ENCODE data around the gene FBXO34. TPM values are rescaled to one million over a fixed set of nuclear protein-coding genes. Genes with fewer than 3 reads are reported as not detected.

FBXO34 gene
- total RNA-seq, 4 donors from 2014 or later = 33.3 to 43.1 (median 34.5) TPM

DNA sequence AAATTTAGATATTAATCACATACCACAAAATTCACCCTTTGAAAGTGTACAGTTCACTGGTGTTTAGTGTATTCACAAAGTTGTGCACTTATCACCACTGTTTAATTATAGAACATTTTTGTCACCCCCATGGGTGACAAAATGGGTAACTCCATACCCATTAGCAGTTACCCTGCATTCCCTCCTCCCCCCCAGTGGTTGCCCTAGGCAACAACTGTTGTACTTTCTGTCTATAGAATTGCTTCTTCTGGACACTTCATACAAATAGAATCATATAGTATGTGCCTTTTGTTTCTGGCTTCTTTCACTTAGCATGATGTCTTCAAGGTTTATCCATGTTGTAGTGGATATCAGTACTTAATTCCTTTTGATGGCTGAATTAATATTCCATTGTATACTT lies 52.7 kb downstream of the FBXO34 start:
- H3K4me3 ChIP-seq = no peak overlapping the region
- intact Hi-C loops (cut with DNase I) = no loop called here
- H3K27ac ChIP-seq = no peak overlapping the region
- H3K9me3 ChIP-seq = no peaks in the 10 kb centered on the region
- no peak for DNase-seq
- H3K4me1 ChIP-seq = peaks cover 0 to 8% (median 0%) of the 10 kb centered on the region in 3 donors
- peaks cover 0 to 10% (median 0%) of the 10 kb centered on the region in 3 donors for H3K36me3 ChIP-seq
- TF ChIP-seq POLR2A (IDR thresholded peaks at IDR 0.05) = no peak
- TF ChIP-seq, protein P1, sequence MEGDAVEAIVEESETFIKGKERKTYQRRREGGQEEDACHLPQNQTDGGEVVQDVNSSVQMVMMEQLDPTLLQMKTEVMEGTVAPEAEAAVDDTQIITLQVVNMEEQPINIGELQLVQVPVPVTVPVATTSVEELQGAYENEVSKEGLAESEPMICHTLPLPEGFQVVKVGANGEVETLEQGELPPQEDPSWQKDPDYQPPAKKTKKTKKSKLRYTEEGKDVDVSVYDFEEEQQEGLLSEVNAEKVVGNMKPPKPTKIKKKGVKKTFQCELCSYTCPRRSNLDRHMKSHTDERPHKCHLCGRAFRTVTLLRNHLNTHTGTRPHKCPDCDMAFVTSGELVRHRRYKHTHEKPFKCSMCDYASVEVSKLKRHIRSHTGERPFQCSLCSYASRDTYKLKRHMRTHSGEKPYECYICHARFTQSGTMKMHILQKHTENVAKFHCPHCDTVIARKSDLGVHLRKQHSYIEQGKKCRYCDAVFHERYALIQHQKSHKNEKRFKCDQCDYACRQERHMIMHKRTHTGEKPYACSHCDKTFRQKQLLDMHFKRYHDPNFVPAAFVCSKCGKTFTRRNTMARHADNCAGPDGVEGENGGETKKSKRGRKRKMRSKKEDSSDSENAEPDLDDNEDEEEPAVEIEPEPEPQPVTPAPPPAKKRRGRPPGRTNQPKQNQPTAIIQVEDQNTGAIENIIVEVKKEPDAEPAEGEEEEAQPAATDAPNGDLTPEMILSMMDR (IDR thresholded peaks at IDR 0.05) = no peak
- H3K27me3 ChIP-seq = no peaks in the 10 kb centered on the region

- intact Hi-C loops (cut with DNase I) = no loop called here
- Histone ChIP-seq H3K4me1 (peaks cover 0 to 15% (median 0%) of the 10 kb centered on the region in 3 donors), H3K27me3 (no peaks in the 10 kb centered on the region), H3K36me3 (peaks cover 0 to 8% (median 0%) of the 10 kb centered on the region in 3 donors), H3K4me3 (no peak overlapping the region), H3K9me3 (no peaks in the 10 kb centered on the region), H3K27ac (no peak overlapping the region)
- DNase-seq = no peak
- WGBS, 2 donors = 88 to 91% methylated on average over 2 of the region's 2 CpGs
- TF ChIP-seq POLR2A (IDR thresholded peaks at IDR 0.05) = no peak
- TF ChIP-seq, protein P1 (IDR thresholded peaks at IDR 0.05) = no peak
These were observed 53.6 kb downstream of the FBXO34 start for GRCh38 chr14:55324812-55325211.

DNA sequence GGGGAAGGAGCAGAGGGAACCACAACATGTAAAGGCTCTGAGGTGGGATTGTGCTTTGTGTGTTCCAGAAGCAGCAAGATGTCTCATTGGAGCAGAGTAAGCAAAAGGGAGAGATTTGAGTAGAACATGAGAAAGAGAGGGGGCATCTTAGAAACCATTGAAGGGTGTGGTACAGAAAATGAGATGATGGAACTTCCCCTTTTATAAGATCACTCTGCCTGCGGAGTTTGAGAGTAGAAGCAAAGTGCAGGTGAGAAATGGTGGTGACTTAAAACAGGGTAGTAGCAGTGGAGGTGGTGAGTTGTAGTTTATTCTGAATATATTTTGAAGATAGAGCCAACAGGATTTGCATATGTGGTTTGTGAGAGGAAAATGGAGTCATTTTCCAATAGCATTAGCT lies 56.0 kb downstream of the FBXO34 start:
- DNase-seq = no peak
- 61 to 81% methylated on average over 1 of the region's 1 CpG for whole genome bisulfite sequencing, 2 donors
- intact Hi-C loops (cut with DNase I) = no loop called here
- H3K4me1 ChIP-seq = peaks cover 0 to 25% (median 9%) of the 10 kb centered on the region in 3 donors
- no peak for TF ChIP-seq POLR2A (IDR thresholded peaks at IDR 0.05)
- TF ChIP-seq, protein P1 (IDR thresholded peaks at IDR 0.05) = no peak
- no peaks in the 10 kb centered on the region for H3K27me3 ChIP-seq
- H3K36me3 ChIP-seq = no peaks in the 10 kb centered on the region
- H3K9me3 ChIP-seq = no peaks in the 10 kb centered on the region
- H3K4me3 ChIP-seq = no peak overlapping the region
- H3K27ac ChIP-seq = no peak overlapping the region

- Histone ChIP-seq H3K4me1 (peaks cover 0 to 36% (median 17%) of the 10 kb centered on the region in 3 donors), H3K36me3 (no peaks in the 10 kb centered on the region), H3K9me3 (no peaks in the 10 kb centered on the region), H3K27me3 (no peaks in the 10 kb centered on the region), H3K4me3 (no peak overlapping the region), H3K27ac (no peak overlapping the region)
- WGBS, 2 donors = 63 to 76% methylated on average over 3 of the region's 3 CpGs
- intact Hi-C loops (cut with DNase I) = no loop called here
- no peak for DNase-seq
- TF ChIP-seq, protein P1 (IDR thresholded peaks at IDR 0.05) = no peak
- TF ChIP-seq POLR2A (IDR thresholded peaks at IDR 0.05) = no peak
These were observed 57.1 kb downstream of the FBXO34 start for GRCh38 chr14:55328317-55328716.

DNA sequence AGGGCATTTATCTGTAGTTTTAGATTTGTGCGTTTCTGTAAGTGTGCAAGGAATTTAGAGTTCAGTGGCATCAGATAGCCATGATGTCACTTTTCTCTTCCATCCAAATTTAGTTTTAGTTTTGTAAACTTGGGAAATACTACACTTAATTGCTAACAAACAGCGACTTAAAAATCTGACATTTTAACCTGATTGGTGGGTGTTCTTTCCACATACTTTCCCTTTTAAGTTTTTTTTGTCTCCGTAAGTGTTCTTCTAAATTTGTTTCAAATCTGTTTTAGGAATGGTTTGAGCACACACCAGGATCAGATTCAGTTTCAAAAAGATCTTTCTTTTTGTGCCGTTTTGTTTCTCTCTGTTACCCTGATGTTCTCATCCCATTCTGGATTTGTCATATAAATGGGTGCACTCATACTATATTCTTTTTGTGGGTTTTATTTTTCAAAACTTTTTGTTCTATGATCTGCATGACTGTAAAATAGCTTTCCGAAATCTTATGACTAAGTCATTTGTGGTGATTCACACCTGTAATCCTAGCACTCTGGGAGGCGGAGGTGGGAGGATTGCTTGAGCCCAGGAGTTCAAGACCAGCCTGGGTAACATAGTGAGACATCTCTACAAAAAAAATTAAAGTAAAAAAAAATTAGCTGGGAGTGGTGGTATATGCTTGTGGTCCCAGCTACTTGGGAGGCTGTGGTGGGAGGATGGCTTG lies 58.9 kb downstream of the FBXO34 start:
- peaks cover 0 to 55% (median 36%) of the 10 kb centered on the region in 3 donors for H3K4me1 ChIP-seq
- no peak for DNase-seq
- TF ChIP-seq POLR2A (IDR thresholded peaks at IDR 0.05) = no peak
- TF ChIP-seq, protein P1 (IDR thresholded peaks at IDR 0.05) = no peak
- H3K36me3 ChIP-seq = no peaks in the 10 kb centered on the region
- H3K27me3 ChIP-seq = no peaks in the 10 kb centered on the region
- intact Hi-C loops (cut with DNase I) = no loop called here
- 52 to 57% methylated on average over 6 of the region's 6 CpGs for WGBS, 2 donors
- H3K9me3 ChIP-seq = no peaks in the 10 kb centered on the region
- peak overlapping the region in 2 of 4 donors; percentile 3 to 10 for H3K27ac ChIP-seq
- H3K4me3 ChIP-seq = no peak overlapping the region

Measured in esophagus squamous epithelium (tissue), 5 donors.